IPS DF 6.9 (cell line): ENCODE results near the gene ALPG.
A peak's percentile ranks its signal among the peaks of the same experiment; 100 is the strongest.

Source experiments
- DNase-seq: peaks from one replicate; pipeline ENCODE4 v3.0.0-alpha.2; 2013; ENCODE audit warnings: low read depth, low spot score
- H3K27ac ChIP-seq: one replicate; pipeline ENCODE4 v1.5.1; 2013; ENCODE audit warnings: low read length, control low read depth
- H3K27me3 ChIP-seq: 2 replicates; pipeline ENCODE4 v1.6.1; 2013; ENCODE audit warnings: mild to moderate bottlenecking, low read length; ENCODE audit not compliant: control insufficient read depth, insufficient read depth
- H3K36me3 ChIP-seq: 2 replicates; pipeline ENCODE4 v1.6.1; 2013; ENCODE audit warnings: low read length; ENCODE audit not compliant: control insufficient read depth, insufficient read depth
- H3K4me1 ChIP-seq: 2 replicates; pipeline ENCODE4 v1.6.1; 2013; ENCODE audit warnings: low read length; ENCODE audit not compliant: control insufficient read depth, insufficient read depth
- H3K4me3 ChIP-seq: 2 replicates; pipeline ENCODE4 v1.5.1; 2013; ENCODE audit warnings: mild to moderate bottlenecking, low read length
- H3K9me3 ChIP-seq: 2 replicates; pipeline ENCODE4 v1.6.1; 2013; ENCODE audit warnings: low read length, inconsistent platforms; ENCODE audit not compliant: control insufficient read depth, insufficient read depth
- WGBS: extraction: QIAGEN DNeasy Blood & Tissue Kit; methylation state at CpG from one replicate; pipeline ENCODE4 v1.1.7; 2013; ENCODE audit warnings: mixed read lengths, missing lambda C conversion rate; ENCODE audit not compliant: insufficient read length, insufficient coverage; 5-methylcytosine and 5-hydroxymethylcytosine counted together

The ALPG gene

GRCh38 chr2:232415138-232415690 is 8.6 kb downstream of the ALPG start:
- Histone ChIP-seq H3K9me3 (no peaks in the 10 kb centered on the region), H3K27ac (no peak overlapping the region), H3K4me1 (0 out of 2 replicates have a peak, but pooled peaks cover 6% of the 10 kb centered on the region), H3K27me3 (peaks cover 18% of the 10 kb centered on the region), H3K36me3 (peaks cover 27% of the 10 kb centered on the region), H3K4me3 (no peak overlapping the region)
- no peak for DNase-seq
- no CpG with 5 or more reads among the region's 8 CpGs for WGBS

- WGBS: no CpG with 5 or more reads among the region's 12 CpGs
- no peak for DNase-seq
Observed at GRCh38 chr2:232415736-232416520, 9.3 kb downstream of the ALPG start.

GRCh38 chr2:232416521-232417470 is 10.2 kb downstream of the ALPG start:
- peaks cover 27% of the 10 kb centered on the region for H3K36me3 ChIP-seq
- H3K27me3 ChIP-seq: peaks cover 27% of the 10 kb centered on the region
- no CpG with 5 or more reads among the region's 17 CpGs for WGBS
- no peak for DNase-seq
- H3K4me3 ChIP-seq: no peak overlapping the region
- peaks cover 7% of the 10 kb centered on the region; the same call in 1 of the 2 replicates for H3K4me1 ChIP-seq
- H3K9me3 ChIP-seq: no peaks in the 10 kb centered on the region
- no peak overlapping the region for H3K27ac ChIP-seq

More at GRCh38 chr2:232415736-232416520, 9.3 kb downstream of the ALPG start:
- H3K4me1 ChIP-seq: 0 out of 2 replicates have a peak, but pooled peaks cover 6% of the 10 kb centered on the region
- H3K27ac ChIP-seq: no peak overlapping the region
- H3K36me3 ChIP-seq: peaks cover 27% of the 10 kb centered on the region
- no peak overlapping the region for H3K4me3 ChIP-seq
- no peaks in the 10 kb centered on the region for H3K9me3 ChIP-seq
- H3K27me3 ChIP-seq: peaks cover 22% of the 10 kb centered on the region

DNA sequence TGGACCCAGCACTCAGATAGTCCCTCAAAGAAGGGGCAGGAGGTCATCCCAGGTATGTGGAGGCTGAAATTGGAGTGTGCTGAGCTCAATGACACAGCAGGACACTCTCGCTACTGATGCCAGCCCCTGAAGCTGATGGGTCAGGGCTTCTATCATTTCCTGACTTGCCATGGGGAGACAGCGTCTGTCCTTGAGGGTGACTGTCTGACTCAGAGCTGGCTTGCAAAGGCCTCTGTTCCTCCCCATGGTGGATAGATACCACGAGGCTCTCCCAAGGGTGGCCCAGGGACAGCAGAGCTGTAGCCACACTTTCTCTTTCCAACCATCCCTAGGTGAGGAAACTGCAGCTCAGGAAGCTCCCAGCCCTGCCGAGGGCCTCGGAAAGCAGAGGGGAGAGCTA is 10.8 kb downstream of the ALPG start:
- Histone ChIP-seq H3K36me3 (peaks cover 27% of the 10 kb centered on the region), H3K9me3 (no peaks in the 10 kb centered on the region), H3K4me3 (no peak overlapping the region), H3K4me1 (peaks cover 11% of the 10 kb centered on the region), H3K27me3 (peaks cover 27% of the 10 kb centered on the region), H3K27ac (no peak overlapping the region)
- no CpG with 5 or more reads among the region's 5 CpGs for WGBS
- no peak for DNase-seq

DNA sequence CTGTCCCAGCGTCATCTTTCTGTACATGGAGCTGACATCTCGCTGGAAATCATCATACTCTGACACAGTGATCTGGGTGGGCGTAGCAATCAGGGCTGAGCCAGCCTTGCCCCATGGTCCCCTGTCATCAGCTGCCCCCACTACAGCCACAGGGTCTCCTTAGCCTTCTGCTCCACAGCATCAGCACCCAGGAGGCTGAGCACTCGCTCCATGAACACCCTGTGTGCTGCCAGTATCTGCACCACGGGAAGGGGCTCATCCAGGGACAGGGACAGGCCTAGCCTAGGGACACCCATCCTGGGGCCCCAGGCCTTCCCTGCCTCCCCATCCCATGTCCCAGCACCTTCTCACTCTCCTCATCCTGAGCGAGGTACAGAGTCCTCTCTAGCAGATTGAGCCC is 11.4 kb downstream of the ALPG start:
- peaks cover 27% of the 10 kb centered on the region for H3K36me3 ChIP-seq
- no peak overlapping the region for H3K27ac ChIP-seq
- peak overlapping the region; percentile 60; the same call in 1 of the 2 replicates for H3K4me3 ChIP-seq
- H3K9me3 ChIP-seq: no peaks in the 10 kb centered on the region
- H3K4me1 ChIP-seq: peaks cover 12% of the 10 kb centered on the region
- WGBS: no CpG with 5 or more reads among the region's 6 CpGs
- no peak for DNase-seq
- peaks cover 27% of the 10 kb centered on the region for H3K27me3 ChIP-seq

GRCh38 chr2:232418466-232419244 is 12.0 kb downstream of the ALPG start:
- peaks cover 27% of the 10 kb centered on the region for H3K36me3 ChIP-seq
- peaks cover 12% of the 10 kb centered on the region for H3K4me1 ChIP-seq
- WGBS: no CpG with 5 or more reads among the region's 49 CpGs
- no peak overlapping the region for H3K27ac ChIP-seq
- H3K9me3 ChIP-seq: no peaks in the 10 kb centered on the region
- H3K4me3 ChIP-seq: peak overlapping the region; percentile 60; the same call in 1 of the 2 replicates
- DNase-seq: no peak
- H3K27me3 ChIP-seq: peaks cover 27% of the 10 kb centered on the region

DNA sequence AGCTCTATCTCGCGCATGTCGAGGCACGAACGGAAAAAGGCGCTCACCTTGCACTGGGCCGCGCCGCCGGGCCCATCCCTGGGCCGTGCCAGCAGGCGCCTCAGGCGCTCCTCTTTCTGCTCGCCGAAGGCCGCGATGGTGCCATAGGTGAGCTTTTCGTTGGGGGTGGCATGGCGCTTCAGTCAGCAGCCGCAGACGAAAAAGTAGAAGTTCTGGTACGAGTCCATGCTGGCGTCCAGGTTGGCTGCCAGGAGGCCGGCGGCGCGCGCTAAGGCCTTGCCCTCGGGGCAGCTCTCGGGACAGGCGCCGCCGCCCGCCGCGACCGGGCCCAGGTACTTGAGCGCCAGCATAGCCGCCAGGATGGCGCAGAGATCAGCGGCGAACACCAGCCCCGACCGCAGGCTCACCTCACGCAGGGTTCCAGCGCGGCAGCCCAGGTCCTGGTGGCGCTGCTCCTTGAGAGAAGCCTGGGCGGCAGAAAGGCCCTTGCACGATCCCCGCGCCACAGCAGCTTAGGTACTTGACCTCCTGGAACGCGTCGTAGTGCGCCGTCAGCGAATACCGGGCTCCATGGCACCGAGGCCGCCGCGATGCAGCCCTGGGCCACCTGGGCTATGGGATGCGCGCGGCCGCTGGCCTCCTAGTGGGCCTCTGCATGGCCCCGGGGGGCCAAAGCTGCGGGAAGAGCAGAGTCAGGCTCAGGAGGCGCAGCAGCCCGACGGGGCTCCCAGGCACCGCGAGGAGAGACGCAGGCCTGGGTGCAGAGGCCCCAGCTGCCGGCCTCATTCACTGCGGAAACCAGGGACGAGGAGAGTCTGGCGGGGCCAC is 12.8 kb downstream of the ALPG start:
- H3K4me3 ChIP-seq: peak overlapping the region; percentile 60; the same call in 1 of the 2 replicates
- H3K9me3 ChIP-seq: no peaks in the 10 kb centered on the region
- H3K27ac ChIP-seq: no peak overlapping the region
- H3K27me3 ChIP-seq: peaks cover 27% of the 10 kb centered on the region
- no CpG with 5 or more reads among the region's 79 CpGs for WGBS
- peaks cover 27% of the 10 kb centered on the region for H3K36me3 ChIP-seq
- H3K4me1 ChIP-seq: peaks cover 15% of the 10 kb centered on the region
- DNase-seq: no peak

DNA sequence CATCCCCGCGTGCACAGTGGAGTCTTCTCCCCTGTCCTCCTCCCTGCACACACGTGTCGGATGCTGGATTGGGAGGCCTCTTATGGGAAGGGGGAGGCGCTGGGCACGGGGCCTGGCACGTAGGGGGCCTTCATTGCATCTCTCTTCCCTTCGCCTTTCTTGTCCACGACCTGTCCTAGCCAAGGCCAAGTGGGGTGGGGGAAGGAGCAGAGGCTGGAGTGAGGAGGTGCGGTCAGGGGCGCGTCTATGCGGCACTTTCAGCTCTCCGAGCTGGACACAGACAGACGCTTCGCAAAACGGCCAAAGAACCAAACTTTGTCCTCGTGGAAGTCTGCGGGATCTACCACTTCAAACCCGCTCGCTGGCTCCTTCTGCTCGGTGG is 13.4 kb downstream of the ALPG start:
- Histone ChIP-seq H3K4me3 (peak overlapping the region; percentile 60), H3K9me3 (no peaks in the 10 kb centered on the region), H3K36me3 (peaks cover 27% of the 10 kb centered on the region), H3K4me1 (peaks cover 17% of the 10 kb centered on the region), H3K27me3 (peaks cover 27% of the 10 kb centered on the region), H3K27ac (no peak overlapping the region)
- WGBS: no CpG with 5 or more reads among the region's 22 CpGs
- no peak for DNase-seq

GRCh38 chr2:232420463-232421188 is 14.0 kb downstream of the ALPG start:
- no CpG with 5 or more reads among the region's 79 CpGs for WGBS
- H3K27ac ChIP-seq: no peak overlapping the region
- peaks cover 27% of the 10 kb centered on the region for H3K36me3 ChIP-seq
- H3K9me3 ChIP-seq: no peaks in the 10 kb centered on the region
- H3K4me3 ChIP-seq: peak overlapping the region; percentile 60
- H3K27me3 ChIP-seq: peaks cover 27% of the 10 kb centered on the region
- H3K4me1 ChIP-seq: peaks cover 17% of the 10 kb centered on the region
- no peak for DNase-seq
